GM18519 (cell line): ENCODE results near the gene NAGA.
"Not testable (repeated sequence)": the region's sequence is repeated elsewhere in the genome, so short reads cannot be mapped to it uniquely, and the experiment has no call there.

Source experiments
- ATAC-seq: cut with Tn5 transposase; IDR thresholded peaks from one replicate; pipeline ENCODE4 v1.9.1; 2021; ENCODE audit warnings: mild to moderate bottlenecking, moderate library complexity; ENCODE audit not compliant: unreplicated experiment, low FRiP score

Gene NAGA

GRCh38 chr22:42076764-42077485, 6.3 kb upstream of the NAGA start:
- ATAC-seq: no peak

GRCh38 chr22:42074846-42075676, 4.4 kb upstream of the NAGA start:
- ATAC-seq: no peak

DNA sequence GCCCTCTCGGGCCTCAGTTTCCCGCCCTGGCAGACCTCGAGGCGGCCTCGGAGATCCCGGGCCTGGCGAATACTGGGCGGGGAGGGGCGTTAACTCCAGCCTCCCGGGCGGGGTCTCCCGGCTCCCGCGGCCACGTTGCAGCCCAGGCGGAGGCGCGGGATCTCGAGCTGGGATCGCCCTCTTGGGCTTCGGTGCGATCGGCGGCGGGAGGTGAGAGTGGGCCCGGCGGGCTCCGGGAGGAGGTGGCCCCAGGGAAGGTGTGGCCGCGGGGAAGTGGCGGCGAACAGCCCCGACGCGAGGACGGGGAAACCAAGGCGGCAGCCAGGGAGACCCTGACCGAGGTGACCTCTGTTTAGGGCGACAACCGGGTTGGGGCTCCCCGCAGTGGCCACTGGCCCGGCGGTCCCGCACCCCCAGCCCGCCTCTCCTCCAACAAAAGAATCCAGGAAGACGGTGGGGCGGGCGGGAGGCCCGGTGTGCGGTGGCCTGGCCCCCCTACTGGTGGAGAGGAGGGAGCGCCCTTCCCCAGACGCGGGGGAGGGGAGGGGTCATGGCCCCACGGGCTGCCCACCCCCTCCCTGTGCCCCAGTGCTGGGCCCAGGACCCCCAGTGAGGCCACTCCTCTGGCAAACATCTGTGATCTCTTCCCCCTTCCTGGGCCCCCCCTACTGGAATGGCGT, 3.7 kb upstream of the NAGA start, which contains the start of gene PHETA2:
PHETA2 (plus strand) TSS at position 117 of the 680 bp plus-strand sequence. CDS start 3,046 bp downstream, outside the sequence.
- ATAC-seq: no peak

GRCh38 chr22:42073621-42074041, 3.0 kb upstream of the NAGA start:
- ATAC-seq: no peak

DNA sequence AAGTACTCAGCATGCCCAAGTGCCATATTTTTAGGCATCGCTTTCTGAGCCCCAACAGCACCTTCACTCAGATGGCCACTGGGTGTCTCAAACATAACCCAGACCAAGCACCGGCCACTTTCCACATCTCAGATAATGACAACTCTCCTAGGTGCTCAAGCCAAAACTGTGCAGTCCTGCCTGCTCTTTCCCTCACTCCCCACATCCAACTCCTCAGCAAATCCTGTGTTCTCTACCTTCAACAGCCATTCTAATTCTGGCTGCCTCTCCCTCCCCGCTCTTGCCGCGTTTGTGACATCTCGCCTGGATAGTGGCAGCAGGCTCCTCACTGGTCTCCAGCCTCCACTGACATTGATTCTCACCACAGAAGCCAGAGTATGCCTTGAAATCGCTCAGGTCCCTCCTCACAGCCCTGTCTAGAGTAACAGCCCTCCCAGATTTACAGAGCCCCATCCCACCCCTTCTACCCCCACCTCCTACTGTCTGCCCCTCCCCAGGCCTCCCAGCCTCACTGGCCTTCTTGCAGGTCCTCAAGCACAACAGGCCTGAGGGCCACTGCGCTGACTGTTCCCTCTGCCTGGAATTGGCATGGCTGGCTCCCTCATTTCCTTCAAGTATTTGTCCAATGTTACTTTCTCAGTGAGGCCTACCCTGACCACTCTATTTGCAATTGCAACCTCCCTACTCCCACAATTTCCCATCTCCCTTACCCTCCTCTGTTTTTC, 2.2 kb upstream of the NAGA start:
- ATAC-seq: no peak

- ATAC-seq: not testable (repeated sequence)
Observed at GRCh38 chr22:42071508-42071907, 896 bp upstream of the NAGA start.

- ATAC-seq: no peak
Observed at GRCh38 chr22:42069801-42070516, 653 bp downstream of the NAGA start.

DNA sequence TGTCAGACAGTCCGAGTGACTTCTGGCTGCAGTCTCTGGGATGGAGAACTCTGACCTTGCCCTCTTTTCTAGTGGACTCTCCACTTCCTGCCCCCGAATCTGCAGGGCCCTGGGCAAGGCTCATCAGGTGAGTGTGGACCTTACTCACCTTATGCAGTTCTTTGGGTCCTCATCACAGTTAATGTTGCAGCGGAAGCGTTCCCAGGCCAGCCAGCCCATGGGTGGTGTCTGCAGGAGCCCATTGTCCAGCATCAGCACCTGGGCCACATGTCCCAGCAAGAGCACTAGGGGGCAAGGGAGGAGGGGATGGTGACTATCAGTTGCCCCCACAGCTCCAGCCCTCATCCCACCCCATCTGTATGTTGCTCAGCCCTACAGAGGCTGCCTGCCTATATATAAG, 2.3 kb downstream of the NAGA start:
- ATAC-seq: no peak

DNA sequence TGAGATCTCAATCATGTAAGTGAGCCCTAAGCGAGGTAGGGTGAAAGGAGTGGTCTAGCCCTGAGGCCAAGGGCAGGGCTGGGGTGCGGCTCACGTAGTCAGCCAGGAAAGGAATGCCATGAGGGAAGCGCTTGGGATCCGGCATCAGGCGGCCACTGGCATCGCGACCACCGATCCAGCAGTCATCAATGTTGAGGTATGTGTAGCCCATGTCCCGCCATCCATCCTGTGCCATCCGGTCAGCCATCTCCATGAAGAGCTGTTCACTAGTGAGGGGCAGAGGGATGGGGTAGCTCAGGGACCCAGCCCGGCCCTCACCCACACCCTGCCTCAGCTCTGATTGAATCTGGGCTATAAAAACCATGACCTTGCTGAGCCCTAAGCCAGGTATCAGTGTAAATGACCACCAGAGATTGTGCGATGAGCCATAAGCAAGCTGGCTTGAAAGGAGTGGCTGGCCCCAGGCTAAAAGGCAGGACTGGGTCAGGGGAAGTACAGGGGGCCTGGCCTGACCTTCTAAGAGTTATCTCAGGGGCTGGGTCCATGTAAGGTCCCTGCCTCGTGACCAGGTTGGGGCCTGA, 2.9 kb downstream of the NAGA start:
- ATAC-seq: no peak

- ATAC-seq: no peak
Observed at GRCh38 chr22:42066937-42067336, 3.7 kb downstream of the NAGA start.

- ATAC-seq: no peak
Observed at GRCh38 chr22:42066126-42066761, 4.4 kb downstream of the NAGA start.

DNA sequence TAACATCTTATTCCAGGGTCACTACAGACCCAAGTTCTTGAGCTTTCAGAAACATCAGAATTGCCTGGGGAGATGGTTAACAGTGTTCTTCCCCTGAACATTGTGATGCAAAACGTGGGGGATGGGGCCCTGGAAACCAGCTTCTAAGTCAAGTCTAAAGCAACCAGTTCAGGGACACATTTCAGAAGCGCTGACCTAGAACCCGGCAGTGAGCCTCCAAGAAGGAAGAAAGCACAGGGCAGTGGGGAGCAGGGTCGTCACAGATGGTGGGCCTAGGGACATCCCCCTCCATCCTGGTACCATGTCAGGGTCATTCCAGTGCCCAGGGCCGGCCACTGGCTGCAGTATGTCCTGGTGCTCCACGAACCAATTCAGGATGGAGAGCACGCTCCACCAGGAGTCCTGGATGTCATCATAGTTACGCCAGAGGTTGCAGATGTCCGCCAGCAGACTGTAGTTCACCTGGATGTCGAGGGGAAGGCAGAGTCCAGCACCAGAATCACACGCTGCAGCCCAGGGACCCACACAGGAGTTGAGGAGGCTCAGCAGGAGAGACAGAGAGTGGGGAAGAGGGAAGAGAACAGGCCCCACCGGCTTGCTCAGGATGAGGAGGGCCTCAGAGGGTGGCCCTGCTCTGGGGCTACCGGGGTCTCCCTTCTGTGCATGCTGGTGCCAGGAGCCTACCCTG, 5.0 kb downstream of the NAGA start:
- ATAC-seq: no peak

DNA sequence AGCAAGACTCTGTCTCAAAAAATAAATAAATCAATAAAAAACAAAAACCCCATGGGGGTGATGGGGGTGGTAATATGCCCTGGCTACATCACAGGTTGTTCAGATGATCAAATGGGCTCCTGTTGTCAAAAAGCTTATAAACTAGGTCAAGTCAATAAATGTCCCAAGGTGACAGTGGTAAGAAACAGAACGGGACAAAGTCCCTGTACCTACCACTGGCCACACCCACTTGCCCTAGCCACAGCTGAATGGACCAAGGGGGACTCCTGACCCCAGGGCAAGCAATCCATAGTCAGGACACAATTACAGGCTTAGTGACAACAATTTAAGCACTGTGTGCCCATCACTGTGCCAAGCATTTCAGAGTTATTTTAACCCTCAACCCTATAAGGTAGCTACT, 6.0 kb downstream of the NAGA start:
- ATAC-seq: no peak

- ATAC-seq: no peak
Observed at GRCh38 chr22:42062506-42063170, 8.0 kb downstream of the NAGA start.

DNA sequence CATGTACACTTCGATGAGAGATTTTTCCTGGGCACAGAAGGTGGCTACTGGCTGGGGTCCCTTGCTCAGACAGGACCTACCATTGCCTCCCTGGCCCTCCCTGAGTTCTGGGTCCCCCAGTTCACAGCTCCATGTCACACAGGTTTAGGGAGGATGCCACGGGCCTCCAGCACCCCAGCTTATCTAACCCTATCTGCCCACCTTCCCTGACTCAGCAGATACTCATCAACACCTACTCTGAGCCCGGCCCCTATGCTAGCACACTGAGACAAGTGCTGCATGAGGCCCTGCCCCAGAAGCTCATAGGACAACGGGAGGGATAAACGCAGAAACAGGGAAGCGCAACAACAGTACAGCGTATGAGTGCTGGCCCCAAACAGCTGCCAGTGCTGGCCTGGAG, 9.6 kb downstream of the NAGA start:
- ATAC-seq: no peak

DNA sequence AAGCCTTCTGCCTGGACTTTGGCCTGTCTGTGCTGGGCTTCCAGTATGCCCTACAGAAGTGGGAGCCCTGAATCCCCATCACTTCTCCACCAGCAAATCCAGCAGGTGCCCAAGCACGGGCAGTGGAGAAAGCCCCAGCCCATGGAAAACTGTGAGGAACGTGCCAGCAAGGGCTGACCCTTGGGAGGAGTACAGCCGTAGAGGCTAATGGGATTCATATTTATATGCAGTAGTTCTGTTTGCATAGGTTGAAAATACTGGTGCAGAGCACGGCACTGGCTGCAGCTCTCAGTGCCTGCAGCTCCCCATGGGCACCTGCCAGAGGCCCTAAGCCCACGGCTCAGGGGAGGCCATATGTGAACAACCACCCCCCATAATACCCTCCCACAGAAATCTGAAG, 10.1 kb downstream of the NAGA start:
- ATAC-seq: no peak

DNA sequence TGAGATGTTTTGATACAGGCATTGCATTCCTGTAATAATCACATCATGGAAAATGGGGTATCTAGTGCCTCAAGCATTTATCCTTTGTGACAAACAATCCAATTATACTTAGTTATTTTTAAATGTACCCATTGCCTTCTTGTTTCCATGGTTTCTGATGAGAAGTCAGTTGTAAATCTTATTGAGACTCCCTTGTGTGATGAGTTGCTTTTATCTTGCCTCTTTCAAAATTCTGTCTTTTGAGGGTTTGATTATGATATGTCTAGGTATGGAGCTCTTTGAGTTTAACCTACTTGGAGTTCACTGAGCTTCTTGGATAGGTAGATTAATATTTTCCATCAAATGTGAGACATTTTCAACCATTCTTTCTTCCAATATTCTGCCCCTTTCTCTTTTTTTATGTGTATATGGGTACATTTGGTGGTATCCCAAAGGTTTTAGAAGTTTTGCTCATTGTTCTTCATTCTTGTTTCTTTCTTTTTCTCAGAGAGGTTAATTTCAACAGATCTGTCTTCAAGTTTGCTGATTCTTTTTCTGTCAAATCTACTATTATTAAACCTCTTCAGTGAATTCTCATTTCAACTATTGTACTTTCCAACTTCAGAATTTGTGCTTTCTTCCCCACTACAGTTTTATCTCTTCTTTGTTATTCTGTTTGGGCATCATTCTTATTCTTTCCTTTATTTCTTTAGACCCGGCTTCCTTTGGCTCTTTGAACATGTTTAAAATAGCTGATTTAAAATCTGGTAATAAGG, 13.7 kb downstream of the NAGA start:
- no peak for ATAC-seq
